ENCODE data around the gene SMIM41. TPM values are rescaled to one million over a fixed set of nuclear protein-coding genes. Genes with fewer than 3 reads are reported as not detected.
A peak's percentile ranks its signal among the peaks of the same experiment; 100 is the strongest.
"Not testable (repeated sequence)": the region's sequence is repeated elsewhere in the genome, so short reads cannot be mapped to it uniquely, and the experiment has no call there.

The SMIM41 gene
- total RNA-seq, 1 experiment from 2014 or later = not detected

GRCh38 chr12:52116222-52117125 lies 37.0 kb downstream of the SMIM41 start:
- ATAC-seq; H3K36me3 ChIP-seq (ENCODE audit: control insufficient read depth, insufficient read depth, low read length); in situ Hi-C loops (cut with HindIII; ENCODE audit: low pct_unique_long_range_greater_than_20kb, low sequenced_read_pairs); H3K9me3 ChIP-seq (ENCODE audit: control insufficient read depth, insufficient read depth, low read depth, low read length); H3K27me3 ChIP-seq (ENCODE audit: control insufficient read depth, insufficient read depth, low read length); POLR2A ChIA-PET; H3K27ac ChIP-seq (ENCODE audit: low read length); DNase-seq (ENCODE audit: low read depth, low spot score); H3K4me1 ChIP-seq (ENCODE audit: control insufficient read depth, insufficient read depth, low read length); H3K4me3 ChIP-seq (ENCODE audit: low read depth in 2 of 2, low read length in 2 of 2); BruUV-seq (replicated peaks); intact Hi-C loops (cut with micrococcal nuclease; ENCODE audit: unreplicated experiment): not testable (repeated sequence)
- CTCF ChIA-PET = interaction anchor here (0.7 kb wide), 1 partner anchor 91 kb away, joined by 5 read pairs; no protein-coding TSS in a partner anchor

- CTCF ChIA-PET = interaction anchor here (0.5 to 1.0 kb wide), 2 partner anchors 36 to 93 kb away, joined by 3 to 8 read pairs; no protein-coding TSS in a partner anchor
- H3K27me3 ChIP-seq (ENCODE audit: control insufficient read depth, insufficient read depth, low read length); H3K9me3 ChIP-seq (ENCODE audit: control insufficient read depth, insufficient read depth, low read depth, low read length); intact Hi-C loops (cut with micrococcal nuclease; ENCODE audit: unreplicated experiment); BruUV-seq (replicated peaks); H3K4me1 ChIP-seq (ENCODE audit: control insufficient read depth, insufficient read depth, low read length); ATAC-seq; POLR2A ChIA-PET; H3K27ac ChIP-seq (ENCODE audit: low read length); H3K36me3 ChIP-seq (ENCODE audit: control insufficient read depth, insufficient read depth, low read length); in situ Hi-C loops (cut with HindIII; ENCODE audit: low pct_unique_long_range_greater_than_20kb, low sequenced_read_pairs); DNase-seq (ENCODE audit: low read depth, low spot score); H3K4me3 ChIP-seq (ENCODE audit: low read depth in 2 of 2, low read length in 2 of 2): not testable (repeated sequence)
Measured at GRCh38 chr12:52117806-52118475, 38.4 kb downstream of the SMIM41 start.

GRCh38 chr12:52119398-52120254 lies 40.1 kb downstream of the SMIM41 start:
- ATAC-seq = peak; percentile 70
- Histone ChIP-seq H3K9me3 (ENCODE audit: control insufficient read depth, insufficient read depth, low read depth, low read length) (no peaks in the 10 kb centered on the region), H3K4me3 (ENCODE audit: low read depth in 2 of 2, low read length in 2 of 2) (no peak overlapping the region), H3K27me3 (ENCODE audit: control insufficient read depth, insufficient read depth, low read length) (no peaks in the 10 kb centered on the region; the same call in 1 of the 2 replicates), H3K4me1 (ENCODE audit: control insufficient read depth, insufficient read depth, low read length) (no peaks in the 10 kb centered on the region), H3K27ac (ENCODE audit: low read length) (no peak overlapping the region), H3K36me3 (ENCODE audit: control insufficient read depth, insufficient read depth, low read length) (no peaks in the 10 kb centered on the region)
- in situ Hi-C loops (cut with HindIII; ENCODE audit: low pct_unique_long_range_greater_than_20kb, low sequenced_read_pairs) = no loop called here
- no TSS peak for BruUV-seq (replicated peaks)
- intact Hi-C loops (cut with micrococcal nuclease; ENCODE audit: unreplicated experiment) = loop anchor here (5.0 kb wide), 1 partner anchor 92 kb away; no protein-coding TSS in a partner anchor
- ChIA-PET POLR2A (interaction anchor here (0.6 kb wide), 1 partner anchor 68 kb away, joined by 9 read pairs; the partner anchor contains the start of gene NR4A1), CTCF (interaction anchor here (0.6 to 1.6 kb wide), 5 partner anchors 31 to 132 kb away, joined by 3 to 11 read pairs (median 6); no protein-coding TSS in a partner anchor)
- TF ChIP-seq CTCF (IDR thresholded peaks at IDR 0.05) (peak; percentile 82), POLR2AphosphoS5 (IDR thresholded peaks at IDR 0.05; ENCODE audit: low read depth, low read length) (no peak), REST (IDR thresholded peaks at IDR 0.05; ENCODE audit: insufficient read depth in 1 of 2, low read depth in 2 of 2, low read length in 1 of 2) (no peak), SIN3A (IDR thresholded peaks at IDR 0.05; ENCODE audit: borderline replicate concordance, insufficient read depth, low read depth, low read length) (no peak), TCF7L2 (IDR thresholded peaks at IDR 0.05; ENCODE audit: low read depth, low read length) (no peak)
- no peak for DNase-seq (ENCODE audit: low read depth, low spot score)

Measured in Panc1 (cell line).